ENCODE results near the gene PECR. TPM values are rescaled to one million over a fixed set of nuclear protein-coding genes. Genes with fewer than 3 reads are reported as not detected.

Gene PECR
- total RNA-seq, 1 donor = 10.1 TPM

DNA sequence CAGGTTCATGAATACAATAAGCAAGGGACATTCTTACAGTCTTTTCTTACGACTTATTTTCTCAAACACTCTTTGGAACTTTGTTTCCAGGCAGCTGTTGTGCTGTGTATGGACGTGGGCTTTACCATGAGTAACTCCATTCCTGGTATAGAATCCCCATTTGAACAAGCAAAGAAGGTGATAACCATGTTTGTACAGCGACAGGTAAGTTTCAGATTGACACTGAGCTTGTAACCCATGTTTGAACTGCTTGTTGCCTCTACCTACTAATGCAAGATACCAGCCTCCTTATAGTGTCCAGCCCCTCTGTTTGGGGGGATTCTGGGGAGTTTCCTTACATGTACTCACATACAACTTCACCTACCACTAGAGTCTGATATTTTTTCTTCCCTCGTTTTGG is 31.3 kb upstream of the PECR start:
- Histone ChIP-seq H3K36me3 (ENCODE audit: insufficient read depth, low read length) (peaks cover 60% of the 10 kb centered on the region), H2AFZ (ENCODE audit: low read length) (no peak overlapping the region), H3K27ac (ENCODE audit: low read depth, low read length) (no peak overlapping the region), H3K79me2 (ENCODE audit: insufficient read depth, low read length) (peaks cover 77% of the 10 kb centered on the region), H3K4me3 (ENCODE audit: insufficient read depth, low read length) (no peak overlapping the region), H4K20me1 (ENCODE audit: insufficient read depth, low read length) (peaks cover 21% of the 10 kb centered on the region), H3K9me3 (ENCODE audit: low read depth, low read length) (no peaks in the 10 kb centered on the region), H3K27me3 (ENCODE audit: insufficient read depth, low read length) (no peaks in the 10 kb centered on the region), H3K4me1 (ENCODE audit: insufficient read depth, low read length) (peaks cover 36% of the 10 kb centered on the region), H3K4me2 (ENCODE audit: insufficient read depth, low read length) (no peak overlapping the region)
- no peak for DNase-seq (ENCODE audit: insufficient read length, low spot score, missing footprints)
- TF ChIP-seq, protein P1, sequence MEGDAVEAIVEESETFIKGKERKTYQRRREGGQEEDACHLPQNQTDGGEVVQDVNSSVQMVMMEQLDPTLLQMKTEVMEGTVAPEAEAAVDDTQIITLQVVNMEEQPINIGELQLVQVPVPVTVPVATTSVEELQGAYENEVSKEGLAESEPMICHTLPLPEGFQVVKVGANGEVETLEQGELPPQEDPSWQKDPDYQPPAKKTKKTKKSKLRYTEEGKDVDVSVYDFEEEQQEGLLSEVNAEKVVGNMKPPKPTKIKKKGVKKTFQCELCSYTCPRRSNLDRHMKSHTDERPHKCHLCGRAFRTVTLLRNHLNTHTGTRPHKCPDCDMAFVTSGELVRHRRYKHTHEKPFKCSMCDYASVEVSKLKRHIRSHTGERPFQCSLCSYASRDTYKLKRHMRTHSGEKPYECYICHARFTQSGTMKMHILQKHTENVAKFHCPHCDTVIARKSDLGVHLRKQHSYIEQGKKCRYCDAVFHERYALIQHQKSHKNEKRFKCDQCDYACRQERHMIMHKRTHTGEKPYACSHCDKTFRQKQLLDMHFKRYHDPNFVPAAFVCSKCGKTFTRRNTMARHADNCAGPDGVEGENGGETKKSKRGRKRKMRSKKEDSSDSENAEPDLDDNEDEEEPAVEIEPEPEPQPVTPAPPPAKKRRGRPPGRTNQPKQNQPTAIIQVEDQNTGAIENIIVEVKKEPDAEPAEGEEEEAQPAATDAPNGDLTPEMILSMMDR (IDR thresholded peaks at IDR 0.05; ENCODE audit: extremely low read depth, low read depth, low read length) = no peak

- H3K4me2 ChIP-seq (ENCODE audit: insufficient read depth, low read length) = no peak overlapping the region
- no peak overlapping the region for H2AFZ ChIP-seq (ENCODE audit: low read length)
- peaks cover 59% of the 10 kb centered on the region for H3K79me2 ChIP-seq (ENCODE audit: insufficient read depth, low read length)
- TF ChIP-seq, protein P1 (IDR thresholded peaks at IDR 0.05; ENCODE audit: extremely low read depth, low read depth, low read length) = no peak
- no peaks in the 10 kb centered on the region for H3K9me3 ChIP-seq (ENCODE audit: low read depth, low read length)
- no peak for DNase-seq (ENCODE audit: insufficient read length, low spot score, missing footprints)
- peaks cover 21% of the 10 kb centered on the region for H4K20me1 ChIP-seq (ENCODE audit: insufficient read depth, low read length)
- H3K36me3 ChIP-seq (ENCODE audit: insufficient read depth, low read length) = peaks cover 42% of the 10 kb centered on the region
- peaks cover 27% of the 10 kb centered on the region for H3K4me1 ChIP-seq (ENCODE audit: insufficient read depth, low read length)
- H3K27ac ChIP-seq (ENCODE audit: low read depth, low read length) = peak overlapping the region; percentile 96
- H3K4me3 ChIP-seq (ENCODE audit: insufficient read depth, low read length) = no peak overlapping the region
- H3K27me3 ChIP-seq (ENCODE audit: insufficient read depth, low read length) = no peaks in the 10 kb centered on the region
Measured at GRCh38 chr2:216111122-216111521, 29.5 kb upstream of the PECR start.

DNA sequence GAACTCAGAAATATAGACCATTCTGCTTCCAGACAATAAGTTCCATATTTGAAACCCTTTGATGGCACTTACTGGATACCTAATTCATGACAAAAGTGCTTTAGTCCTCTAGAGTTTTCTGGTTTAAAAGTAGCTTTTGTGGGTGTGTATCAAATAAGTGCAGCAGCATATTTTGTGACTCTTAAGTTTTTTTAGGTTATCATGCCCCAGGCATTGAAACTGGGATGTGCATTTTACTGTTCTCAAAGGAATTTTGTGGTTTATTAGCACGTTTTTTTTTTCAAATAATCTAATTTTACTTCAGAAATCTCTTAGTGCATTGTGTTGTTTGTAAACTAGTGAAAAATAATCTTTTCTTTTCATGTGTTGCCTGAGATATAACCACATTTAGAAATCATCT is 29.0 kb upstream of the PECR start:
- Histone ChIP-seq H2AFZ (ENCODE audit: low read length) (no peak overlapping the region), H4K20me1 (ENCODE audit: insufficient read depth, low read length) (peaks cover 21% of the 10 kb centered on the region), H3K36me3 (ENCODE audit: insufficient read depth, low read length) (peaks cover 42% of the 10 kb centered on the region), H3K4me1 (ENCODE audit: insufficient read depth, low read length) (peaks cover 27% of the 10 kb centered on the region), H3K9me3 (ENCODE audit: low read depth, low read length) (no peaks in the 10 kb centered on the region), H3K27me3 (ENCODE audit: insufficient read depth, low read length) (no peaks in the 10 kb centered on the region), H3K79me2 (ENCODE audit: insufficient read depth, low read length) (peaks cover 54% of the 10 kb centered on the region), H3K4me2 (ENCODE audit: insufficient read depth, low read length) (peak overlapping the region; percentile 97), H3K4me3 (ENCODE audit: insufficient read depth, low read length) (peak overlapping the region; percentile 96), H3K27ac (ENCODE audit: low read depth, low read length) (peak overlapping the region; percentile 96)
- TF ChIP-seq, protein P1 (IDR thresholded peaks at IDR 0.05; ENCODE audit: extremely low read depth, low read depth, low read length) = no peak
- no peak for DNase-seq (ENCODE audit: insufficient read length, low spot score, missing footprints)

DNA sequence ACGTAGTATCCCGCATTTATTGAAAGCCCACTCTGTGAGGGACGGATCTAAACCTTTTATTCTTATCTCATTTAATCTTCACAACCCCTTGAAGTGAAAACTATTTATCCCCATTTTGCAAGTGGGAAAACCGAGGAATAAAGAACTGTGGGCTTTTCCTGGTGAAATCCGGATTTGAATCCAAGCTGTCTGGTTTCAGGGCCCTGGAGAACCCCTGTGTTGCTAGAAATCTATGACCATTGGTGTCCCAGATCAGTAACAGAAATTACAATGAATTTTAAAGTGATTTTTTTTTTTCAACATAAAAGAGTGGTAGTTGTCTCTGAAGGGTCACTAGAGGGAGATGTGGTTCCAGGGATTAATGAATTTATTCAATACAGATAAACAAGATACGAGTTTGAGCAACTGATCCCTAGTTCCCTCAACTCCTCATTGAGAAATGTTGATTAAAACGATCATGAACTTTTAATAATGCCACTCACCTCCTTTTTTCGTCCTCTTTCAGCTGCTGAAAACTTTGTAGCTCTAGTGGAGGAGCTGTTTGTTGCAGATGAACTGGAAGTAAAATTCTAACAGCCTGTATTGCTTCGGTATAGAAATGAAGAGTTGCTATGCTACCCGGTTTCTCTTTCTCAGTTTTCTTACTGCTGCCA is 28.5 kb upstream of the PECR start:
- no peak for DNase-seq (ENCODE audit: insufficient read length, low spot score, missing footprints)
- Histone ChIP-seq H2AFZ (ENCODE audit: low read length) (no peak overlapping the region), H3K79me2 (ENCODE audit: insufficient read depth, low read length) (peaks cover 48% of the 10 kb centered on the region), H3K4me1 (ENCODE audit: insufficient read depth, low read length) (peaks cover 21% of the 10 kb centered on the region), H3K36me3 (ENCODE audit: insufficient read depth, low read length) (peaks cover 38% of the 10 kb centered on the region), H3K27ac (ENCODE audit: low read depth, low read length) (peak overlapping the region; percentile 96), H4K20me1 (ENCODE audit: insufficient read depth, low read length) (peaks cover 21% of the 10 kb centered on the region), H3K4me2 (ENCODE audit: insufficient read depth, low read length) (peak overlapping the region; percentile 97), H3K4me3 (ENCODE audit: insufficient read depth, low read length) (peak overlapping the region; percentile 96), H3K9me3 (ENCODE audit: low read depth, low read length) (no peaks in the 10 kb centered on the region), H3K27me3 (ENCODE audit: insufficient read depth, low read length) (no peaks in the 10 kb centered on the region)
- TF ChIP-seq, protein P1 (IDR thresholded peaks at IDR 0.05; ENCODE audit: extremely low read depth, low read depth, low read length) = peak; percentile 60
